Activated CD4-positive, alpha-beta T cell treated with anti-CD3 and anti-CD28 coated beads, Interleukin-2, amount 50 U/mL, for 24 hours (primary cell): Measurements from ENCODE around the gene OR14I1.
"Not testable (repeated sequence)": the region's sequence is repeated elsewhere in the genome, so short reads cannot be mapped to it uniquely, and the experiment has no call there.

Source experiments
- DNase-seq, 2 donors: peaks; one replicate each; pipeline ENCODE4 v3.0.0-alpha.2; 2020; ENCODE audit warnings: low read depth in 1 of 2, low spot score in 1 of 2

OR14I1 gene

GRCh38 chr1:248688527-248689298, 13.9 kb downstream of the OR14I1 start:
- no peak for DNase-seq

- DNase-seq: peak in 1 of 2 donors; percentile 2
These were observed 15.8 kb downstream of the OR14I1 start for GRCh38 chr1:248686815-248687214.

GRCh38 chr1:248681651-248682050, 20.9 kb downstream of the OR14I1 start:
- DNase-seq: no peak

- no peak for DNase-seq
These were observed 32.6 kb downstream of the OR14I1 start for GRCh38 chr1:248670003-248670402.

GRCh38 chr1:248663453-248664328, 38.9 kb downstream of the OR14I1 start:
- DNase-seq: not testable (repeated sequence)

- not testable (repeated sequence) for DNase-seq
These were observed 45.8 kb downstream of the OR14I1 start for GRCh38 chr1:248656797-248657196.

GRCh38 chr1:248655354-248655753, 47.2 kb downstream of the OR14I1 start, which contains the start of gene OR2T27:
Gene OR2T27 (minus strand): TSS chr1:248655528. CDS start chr1:248650884, 4,644 bp downstream.
- not testable (repeated sequence) for DNase-seq
